Endodermal cell (in vitro differentiated cells): ENCODE data around the gene MRC2. TPM values are rescaled to one million over a fixed set of nuclear protein-coding genes. Genes with fewer than 3 reads are reported as not detected.

Experiments used
- DNase-seq: peaks from one replicate; pipeline ENCODE4 v3.0.0-alpha.2; 2017
- H3K27ac ChIP-seq: 2 replicates; pipeline ENCODE4 v1.5.1; 2013; ENCODE audit warnings: mild to moderate bottlenecking, low read depth, low read length, moderate library complexity
- H3K27me3 ChIP-seq: 2 replicates; pipeline ENCODE4 v1.6.1; 2013; ENCODE audit warnings: mild to moderate bottlenecking, low read length, moderate library complexity; ENCODE audit not compliant: insufficient read depth, control insufficient read depth, poor library complexity, severe bottlenecking
- H3K36me3 ChIP-seq: 2 replicates; pipeline ENCODE4 v1.7.0; 2013; ENCODE audit warnings: mild to moderate bottlenecking, low read length, moderate library complexity; ENCODE audit not compliant: control insufficient read depth, insufficient read depth
- H3K4me1 ChIP-seq: one replicate; pipeline ENCODE4 v1.7.0; 2013; ENCODE audit warnings: low read length; ENCODE audit not compliant: control insufficient read depth, insufficient read depth
- H3K4me3 ChIP-seq: 2 replicates; pipeline ENCODE4 v1.5.1; 2013; ENCODE audit warnings: mild to moderate bottlenecking, low read length, moderate library complexity
- H3K9ac ChIP-seq: 2 replicates; pipeline ENCODE4 v1.6.1; 2013; ENCODE audit warnings: mild to moderate bottlenecking, low read length, moderate library complexity; ENCODE audit not compliant: poor library complexity, severe bottlenecking; ENCODE audit errors: extremely low read depth
- H3K9me3 ChIP-seq: 2 replicates; pipeline ENCODE4 v1.6.1; 2013; ENCODE audit warnings: mild to moderate bottlenecking, low read length, moderate library complexity; ENCODE audit not compliant: control insufficient read depth
- H3K27ac Mint-ChIP-seq: 2 replicates; pipeline ENCODE4 v1.8.0; 2020; ENCODE audit warnings: mixed read lengths
- H3K27me3 Mint-ChIP-seq: 2 replicates; pipeline ENCODE4 v1.8.0; 2021; ENCODE audit warnings: mild to moderate bottlenecking, mixed read lengths; ENCODE audit not compliant: insufficient read depth
- H3K36me3 Mint-ChIP-seq: 2 replicates; pipeline ENCODE4 v1.8.0; 2020; ENCODE audit warnings: low read depth, mixed read lengths
- H3K4me1 Mint-ChIP-seq: 2 replicates; pipeline ENCODE4 v1.8.0; 2020; ENCODE audit warnings: mixed read lengths
- H3K4me3 Mint-ChIP-seq: 2 replicates; pipeline ENCODE4 v1.8.0; 2020; ENCODE audit warnings: mild to moderate bottlenecking, moderate library complexity, mixed read lengths
- H3K9me3 Mint-ChIP-seq: 2 replicates; pipeline ENCODE4 v1.8.0; 2020; ENCODE audit warnings: mild to moderate bottlenecking, mixed read lengths
- WGBS, 2 experiments: methylation state at CpG; one replicate each; pipeline versions ENCODE4 v1.1.5 to v1.1.7; 2013; ENCODE audit warnings: missing lambda C conversion rate in 2 of 2, mixed read lengths in 1 of 2; ENCODE audit not compliant: insufficient coverage in 1 of 2, insufficient read length in 1 of 2; 5-methylcytosine and 5-hydroxymethylcytosine counted together
- total RNA-seq, 2 donors: library from RNA; stranded (reverse); fragmentation: NEBNext Ultra II Directional in 1 of 2; extraction: Animal tissue kit (Norgen Biotek cat#: 25700) in 1 of 2; gene quantifications; 2 replicates in 1 of 2; 3 replicates in 1 of 2; pipeline ENCODE4 v1.2.1, GENCODE V29; 2021
- TF ChIP-seq, protein P1 (sequence below): fragments of 200-600 bp; sonication (generic); conservative IDR thresholded peaks from 2 replicates; pipeline ENCODE4 v1.5.0; 2021; ENCODE audit warnings: antibody characterized with exemption, mild to moderate bottlenecking

MRC2 gene
- total RNA-seq, 2 donors from 2014 or later: 103 to 165 TPM

DNA sequence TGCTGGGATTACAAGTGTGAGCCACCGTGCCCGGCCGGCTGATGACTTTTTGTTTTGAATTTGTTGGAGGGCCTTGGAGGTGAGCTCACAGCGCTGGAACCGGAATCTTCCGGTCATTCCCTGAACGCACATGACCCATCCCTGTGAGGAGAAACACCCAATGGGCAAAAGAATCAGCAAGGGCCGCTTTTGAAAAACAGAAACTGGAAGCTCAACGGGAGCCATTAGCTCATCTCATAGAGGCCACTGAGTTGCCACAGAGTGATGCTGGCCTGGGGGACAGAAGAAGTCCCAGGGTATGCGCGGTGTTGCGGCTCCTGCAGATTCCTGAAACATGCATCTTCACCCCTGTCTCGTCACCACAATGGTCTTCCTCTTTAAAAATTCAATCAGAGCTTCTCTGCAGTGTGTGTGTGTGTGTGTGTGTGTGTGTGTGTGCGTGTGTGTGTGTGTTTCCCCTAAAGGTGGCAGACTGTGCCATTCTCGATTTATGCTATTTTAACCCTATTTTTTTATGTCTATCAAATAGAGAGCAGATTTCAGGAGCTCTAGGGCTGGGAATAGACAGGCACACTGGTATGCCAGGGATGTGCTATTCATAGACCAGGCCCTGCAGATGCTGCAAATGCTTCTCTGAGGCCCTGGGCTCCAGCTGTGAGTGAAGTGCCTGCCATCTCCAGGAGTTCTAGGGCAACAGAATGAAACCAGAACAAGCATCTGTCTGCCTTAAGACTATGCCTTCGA, 112.3 kb downstream of the MRC2 start:
- Mint-ChIP-seq H3K27ac (no peak overlapping the region), H3K36me3 (no peaks in the 10 kb centered on the region), H3K4me3 (no peak overlapping the region), H3K4me1 (no peaks in the 10 kb centered on the region), H3K27me3 (no peaks in the 10 kb centered on the region), H3K9me3 (no peaks in the 10 kb centered on the region)
- peak; percentile 88 for DNase-seq
- H3K4me1 ChIP-seq: no peaks in the 10 kb centered on the region
- no peaks in the 10 kb centered on the region for H3K36me3 ChIP-seq
- no peak overlapping the region for H3K9ac ChIP-seq
- TF ChIP-seq, protein P1, sequence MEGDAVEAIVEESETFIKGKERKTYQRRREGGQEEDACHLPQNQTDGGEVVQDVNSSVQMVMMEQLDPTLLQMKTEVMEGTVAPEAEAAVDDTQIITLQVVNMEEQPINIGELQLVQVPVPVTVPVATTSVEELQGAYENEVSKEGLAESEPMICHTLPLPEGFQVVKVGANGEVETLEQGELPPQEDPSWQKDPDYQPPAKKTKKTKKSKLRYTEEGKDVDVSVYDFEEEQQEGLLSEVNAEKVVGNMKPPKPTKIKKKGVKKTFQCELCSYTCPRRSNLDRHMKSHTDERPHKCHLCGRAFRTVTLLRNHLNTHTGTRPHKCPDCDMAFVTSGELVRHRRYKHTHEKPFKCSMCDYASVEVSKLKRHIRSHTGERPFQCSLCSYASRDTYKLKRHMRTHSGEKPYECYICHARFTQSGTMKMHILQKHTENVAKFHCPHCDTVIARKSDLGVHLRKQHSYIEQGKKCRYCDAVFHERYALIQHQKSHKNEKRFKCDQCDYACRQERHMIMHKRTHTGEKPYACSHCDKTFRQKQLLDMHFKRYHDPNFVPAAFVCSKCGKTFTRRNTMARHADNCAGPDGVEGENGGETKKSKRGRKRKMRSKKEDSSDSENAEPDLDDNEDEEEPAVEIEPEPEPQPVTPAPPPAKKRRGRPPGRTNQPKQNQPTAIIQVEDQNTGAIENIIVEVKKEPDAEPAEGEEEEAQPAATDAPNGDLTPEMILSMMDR: no peak
- H3K4me3 ChIP-seq: no peak overlapping the region
- no peaks in the 10 kb centered on the region for H3K27me3 ChIP-seq
- H3K27ac ChIP-seq: no peak overlapping the region
- H3K9me3 ChIP-seq: no peaks in the 10 kb centered on the region
- WGBS, 2 experiments: 90 to 92% methylated on average over 11 to 14 of the region's 16 CpGs

DNA sequence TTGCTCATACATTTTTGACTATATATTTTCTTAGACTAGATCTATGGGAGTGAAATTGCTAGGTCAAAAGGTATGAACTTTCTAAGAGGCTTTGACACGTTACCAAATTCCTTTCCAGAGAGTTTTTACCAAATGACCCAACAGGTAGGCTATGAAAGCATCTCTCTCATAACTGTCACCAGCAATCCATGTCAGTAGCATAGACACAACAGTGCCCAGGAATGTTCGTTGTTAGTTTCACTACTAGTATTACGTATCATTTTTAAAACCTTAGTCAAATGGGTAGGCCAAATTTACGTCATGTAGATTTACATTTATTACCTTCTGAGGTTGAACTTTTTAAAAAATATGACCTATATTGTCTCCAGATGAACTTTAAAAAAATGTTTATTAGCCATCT, 113.8 kb downstream of the MRC2 start:
- no peaks in the 10 kb centered on the region for H3K36me3 Mint-ChIP-seq
- Histone ChIP-seq H3K4me3 (no peak overlapping the region), H3K9me3 (no peaks in the 10 kb centered on the region), H3K4me1 (no peaks in the 10 kb centered on the region), H3K9ac (no peak overlapping the region), H3K27me3 (no peaks in the 10 kb centered on the region), H3K27ac (no peak overlapping the region), H3K36me3 (no peaks in the 10 kb centered on the region)
- TF ChIP-seq, protein P1: no peak
- H3K4me3 Mint-ChIP-seq: no peak overlapping the region
- no peaks in the 10 kb centered on the region for H3K9me3 Mint-ChIP-seq
- DNase-seq: no peak
- no peak overlapping the region for H3K27ac Mint-ChIP-seq
- 90 to 95% methylated on average over 4 of the region's 4 CpGs for WGBS, 2 experiments
- no peaks in the 10 kb centered on the region for H3K27me3 Mint-ChIP-seq
- H3K4me1 Mint-ChIP-seq: peaks cover 4% of the 10 kb centered on the region

Other genes with a start within 250 kb of the MRC2 start
- gene EFCAB3, start 247.1 kb upstream of the MRC2 start, total RNA-seq: not detected
- gene METTL2A, start 203.8 kb upstream of the MRC2 start, total RNA-seq: 10 to 100 TPM; 30.1 to 38.5 TPM
- 10 to 100 TPM; 76.2 to 89.2 TPM for gene TLK2, start 148.8 kb upstream of the MRC2 start, total RNA-seq
- gene MARCHF10, start 180.6 kb downstream of the MRC2 start, total RNA-seq: 1 to 10 TPM in 1 of 2 donors, under 1 TPM in 1; 0.57 to 1.7 TPM